Measurements from ENCODE around the gene XYLB.
"Not testable (repeated sequence)": the region's sequence is repeated elsewhere in the genome, so short reads cannot be mapped to it uniquely, and the experiment has no call there.

Gene XYLB

DNA sequence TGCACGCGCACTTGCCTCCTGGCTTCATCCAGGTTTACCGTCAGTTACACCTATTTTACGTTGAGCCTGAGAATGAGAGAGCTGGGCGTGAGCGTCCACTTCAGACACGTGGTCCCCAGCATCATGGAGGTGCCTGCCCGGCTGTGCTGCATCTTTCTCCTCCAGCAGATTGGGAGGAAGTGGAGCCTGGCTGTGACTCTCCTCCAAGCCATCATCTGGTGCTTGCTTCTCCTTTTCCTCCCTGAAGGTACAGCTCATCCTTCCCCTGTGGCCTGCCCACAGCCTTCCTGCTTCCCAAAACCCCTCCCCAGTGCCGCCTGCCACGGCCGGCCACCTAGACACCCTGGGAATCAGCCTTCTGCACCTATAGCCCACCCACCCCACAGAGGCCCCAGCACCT is 32.9 kb upstream of the XYLB start:
- 86% methylated on average over 11 of the region's 11 CpGs for WGBS
- H3K27me3 ChIP-seq (ENCODE audit: insufficient read depth, low read length), result no peaks in the 10 kb centered on the region

DNA sequence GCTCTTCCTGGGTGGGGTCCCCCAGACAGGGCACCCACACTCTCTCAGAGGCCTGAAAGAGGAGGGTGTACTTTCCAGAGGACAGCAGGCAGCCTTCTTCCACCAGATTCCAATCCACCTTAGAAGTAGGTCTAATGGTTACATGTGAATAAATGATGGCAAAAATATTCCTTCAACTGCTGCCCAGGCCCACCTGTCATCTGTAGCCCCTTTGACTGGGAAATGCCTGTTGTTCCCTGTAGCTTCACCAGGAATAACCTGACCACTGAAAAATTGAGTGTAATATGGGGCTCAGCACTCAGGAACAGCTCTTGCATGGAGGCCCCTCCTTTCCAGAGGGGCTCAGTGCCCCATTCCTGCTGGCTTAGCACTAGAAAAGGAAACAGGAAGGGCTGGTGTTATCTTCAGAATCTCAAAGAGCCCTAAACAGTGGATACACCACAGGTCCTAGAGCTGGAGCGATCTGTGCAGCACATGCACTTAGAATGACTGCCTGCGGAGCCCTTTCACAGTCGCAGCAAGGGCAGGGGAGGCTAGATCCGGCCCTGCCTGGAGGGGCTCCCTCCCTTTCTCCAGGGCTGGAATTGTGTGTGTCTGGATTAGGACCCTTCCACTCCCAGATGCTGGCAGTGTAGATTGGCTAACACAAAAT is 32.3 kb upstream of the XYLB start:
- no peak overlapping the region for H3K4me3 ChIP-seq (ENCODE audit: low read length)
- H3K27me3 ChIP-seq (ENCODE audit: insufficient read depth, low read length), result no peaks in the 10 kb centered on the region
- H3K9ac ChIP-seq (ENCODE audit: low read depth, low read length), result no peak overlapping the region
- H3K27ac ChIP-seq (ENCODE audit: low read depth, low read length), result no peak overlapping the region
- H3K4me1 ChIP-seq (ENCODE audit: insufficient read depth, low read length), result 0 out of 2 replicates have a peak, but pooled peaks cover 6% of the 10 kb centered on the region
- 62% methylated on average over 4 of the region's 4 CpGs for WGBS
- no peaks in the 10 kb centered on the region for H3K36me3 ChIP-seq (ENCODE audit: insufficient read depth, low read length)
- H3K9me3 ChIP-seq (ENCODE audit: insufficient read depth, low read depth, low read length), result no peaks in the 10 kb centered on the region

More for the DNA sequence above, 32.9 kb upstream of the XYLB start:
- Histone ChIP-seq H3K9ac (ENCODE audit: low read depth, low read length) (no peak overlapping the region), H3K36me3 (ENCODE audit: insufficient read depth, low read length) (no peaks in the 10 kb centered on the region), H3K9me3 (ENCODE audit: insufficient read depth, low read depth, low read length) (no peaks in the 10 kb centered on the region), H3K27ac (ENCODE audit: low read depth, low read length) (no peak overlapping the region), H3K4me1 (ENCODE audit: insufficient read depth, low read length) (0 out of 2 replicates have a peak, but pooled peaks cover 6% of the 10 kb centered on the region), H3K4me3 (ENCODE audit: low read length) (no peak overlapping the region)

DNA sequence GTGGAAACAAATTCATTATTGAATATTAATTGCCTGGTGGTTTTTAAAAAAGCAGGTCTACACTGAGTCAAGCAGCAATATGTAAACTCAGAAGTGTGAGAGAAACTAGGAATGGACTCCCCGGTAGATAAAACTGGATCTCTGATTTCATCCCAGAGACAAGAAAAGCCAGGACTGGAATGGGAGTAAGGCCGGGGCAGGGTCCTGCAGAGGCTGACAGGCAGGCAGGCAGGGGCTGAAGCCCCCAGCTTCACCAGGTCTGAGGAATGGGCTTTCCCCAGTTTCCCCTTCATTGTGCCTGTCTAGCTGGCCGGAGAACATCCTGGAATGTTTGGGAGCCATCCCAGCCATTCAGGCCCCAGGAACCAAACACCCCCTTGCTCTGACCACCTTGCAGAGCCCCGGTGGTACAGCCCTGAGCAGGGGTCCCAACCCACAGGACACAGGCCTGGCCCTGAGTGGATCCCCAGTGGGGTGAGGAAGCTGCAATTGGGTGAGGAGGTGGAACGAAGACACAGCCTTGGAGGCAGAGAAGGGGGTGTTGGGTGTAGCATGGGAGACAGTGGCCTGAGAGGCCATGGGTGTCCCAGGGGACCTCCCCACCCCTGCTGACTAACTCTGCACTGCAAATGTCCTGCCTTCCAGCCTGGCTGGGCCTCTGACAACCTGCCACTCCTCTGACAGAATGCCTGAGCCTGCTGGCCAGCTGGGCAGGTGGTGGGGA is 31.7 kb upstream of the XYLB start:
- Histone ChIP-seq H3K9ac (ENCODE audit: low read depth, low read length) (no peak overlapping the region), H3K4me1 (ENCODE audit: insufficient read depth, low read length) (0 out of 2 replicates have a peak, but pooled peaks cover 6% of the 10 kb centered on the region), H3K27me3 (ENCODE audit: insufficient read depth, low read length) (no peaks in the 10 kb centered on the region), H3K36me3 (ENCODE audit: insufficient read depth, low read length) (no peaks in the 10 kb centered on the region), H3K4me3 (ENCODE audit: low read length) (no peak overlapping the region), H3K9me3 (ENCODE audit: insufficient read depth, low read depth, low read length) (no peaks in the 10 kb centered on the region), H3K27ac (ENCODE audit: low read depth, low read length) (no peak overlapping the region)
- 78% methylated on average over 5 of the region's 5 CpGs for WGBS

DNA sequence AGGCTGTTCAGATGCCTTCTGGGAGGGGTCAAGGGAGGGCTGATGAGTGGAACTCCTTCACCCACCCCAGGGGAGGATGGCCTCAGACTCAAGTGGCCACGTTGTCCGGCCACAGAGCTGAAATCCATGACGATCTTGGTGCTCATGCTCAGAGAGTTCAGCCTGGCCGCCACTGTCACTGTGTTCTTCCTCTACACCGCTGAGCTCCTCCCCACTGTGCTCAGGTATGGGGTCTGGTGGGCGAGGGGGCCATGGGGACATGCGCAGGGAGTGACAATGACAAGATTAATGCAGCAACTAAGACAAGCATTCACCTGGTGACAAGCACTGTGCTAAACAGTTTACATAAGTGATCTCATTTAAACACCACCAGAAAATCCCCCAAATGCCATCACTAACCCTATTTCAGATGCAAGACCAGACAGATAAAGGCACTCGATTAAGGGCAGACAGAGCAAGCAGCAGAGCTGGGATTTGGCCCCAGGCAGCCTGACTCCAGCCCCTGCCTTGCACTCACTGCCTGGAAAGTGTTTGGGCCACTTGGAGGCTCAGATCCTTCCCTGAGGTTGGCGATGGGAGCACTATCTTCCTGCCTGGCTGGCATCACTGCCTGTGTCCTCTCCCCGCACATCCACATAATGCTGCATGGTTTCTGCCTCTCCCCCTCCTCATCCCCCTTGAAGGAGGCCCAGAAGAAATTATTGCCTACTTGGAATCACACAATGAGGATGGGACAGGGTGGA is 30.9 kb upstream of the XYLB start:
- Histone ChIP-seq H3K4me3 (ENCODE audit: low read length) (no peak overlapping the region), H3K27ac (ENCODE audit: low read depth, low read length) (no peak overlapping the region), H3K9ac (ENCODE audit: low read depth, low read length) (no peak overlapping the region), H3K9me3 (ENCODE audit: insufficient read depth, low read depth, low read length) (no peaks in the 10 kb centered on the region), H3K36me3 (ENCODE audit: insufficient read depth, low read length) (no peaks in the 10 kb centered on the region), H3K4me1 (ENCODE audit: insufficient read depth, low read length) (0 out of 2 replicates have a peak, but pooled peaks cover 6% of the 10 kb centered on the region), H3K27me3 (ENCODE audit: insufficient read depth, low read length) (no peaks in the 10 kb centered on the region)
- 87% methylated on average over 10 of the region's 10 CpGs for WGBS

DNA sequence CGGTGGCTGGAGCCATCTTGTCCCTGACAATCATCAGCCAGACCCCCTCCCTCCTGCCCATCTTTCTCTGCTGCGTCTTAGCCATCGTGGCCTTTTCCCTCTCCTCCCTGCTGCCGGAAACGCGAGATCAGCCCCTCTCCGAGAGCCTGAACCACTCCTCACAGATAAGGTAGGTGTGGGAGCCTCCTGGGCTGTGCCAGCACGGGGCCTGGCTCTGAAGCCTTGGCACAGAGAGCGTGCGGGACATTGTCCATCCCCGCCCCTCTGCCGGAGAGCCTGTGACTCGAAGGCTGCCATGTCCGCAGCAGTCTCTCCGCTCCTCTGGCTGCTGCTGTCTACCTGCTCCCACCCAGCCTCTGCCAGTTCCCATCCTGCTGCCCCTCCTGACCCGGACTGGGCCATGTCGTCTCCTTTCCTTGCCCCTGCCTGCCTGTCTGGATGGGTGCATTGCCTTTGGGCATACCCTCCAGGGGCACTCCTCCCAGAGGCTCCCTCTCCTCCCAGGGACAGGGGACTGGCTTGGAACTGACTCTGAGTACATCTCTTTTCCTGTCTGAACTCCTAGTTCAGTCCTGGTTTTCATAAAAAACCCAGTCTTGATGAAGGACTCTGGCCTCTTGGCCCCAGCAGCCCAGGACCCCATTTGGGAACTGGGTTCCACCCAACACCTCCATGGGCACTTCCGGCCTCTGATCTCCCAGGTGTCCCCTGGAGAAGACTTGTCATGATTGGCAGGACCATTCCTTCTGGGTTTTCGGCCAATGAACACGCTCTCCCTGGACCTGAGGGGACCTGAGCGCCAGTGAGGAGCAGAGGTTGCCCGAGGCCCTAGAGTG is 30.0 kb upstream of the XYLB start:
- no peaks in the 10 kb centered on the region for H3K36me3 ChIP-seq (ENCODE audit: insufficient read depth, low read length)
- no peaks in the 10 kb centered on the region for H3K9me3 ChIP-seq (ENCODE audit: insufficient read depth, low read depth, low read length)
- H3K27me3 ChIP-seq (ENCODE audit: insufficient read depth, low read length), result no peaks in the 10 kb centered on the region
- H3K4me1 ChIP-seq (ENCODE audit: insufficient read depth, low read length), result 0 out of 2 replicates have a peak, but pooled peaks cover 6% of the 10 kb centered on the region
- no peak overlapping the region for H3K9ac ChIP-seq (ENCODE audit: low read depth, low read length)
- 90% methylated on average over 22 of the region's 22 CpGs for WGBS
- H3K27ac ChIP-seq (ENCODE audit: low read depth, low read length), result no peak overlapping the region
- H3K4me3 ChIP-seq (ENCODE audit: low read length), result no peak overlapping the region

DNA sequence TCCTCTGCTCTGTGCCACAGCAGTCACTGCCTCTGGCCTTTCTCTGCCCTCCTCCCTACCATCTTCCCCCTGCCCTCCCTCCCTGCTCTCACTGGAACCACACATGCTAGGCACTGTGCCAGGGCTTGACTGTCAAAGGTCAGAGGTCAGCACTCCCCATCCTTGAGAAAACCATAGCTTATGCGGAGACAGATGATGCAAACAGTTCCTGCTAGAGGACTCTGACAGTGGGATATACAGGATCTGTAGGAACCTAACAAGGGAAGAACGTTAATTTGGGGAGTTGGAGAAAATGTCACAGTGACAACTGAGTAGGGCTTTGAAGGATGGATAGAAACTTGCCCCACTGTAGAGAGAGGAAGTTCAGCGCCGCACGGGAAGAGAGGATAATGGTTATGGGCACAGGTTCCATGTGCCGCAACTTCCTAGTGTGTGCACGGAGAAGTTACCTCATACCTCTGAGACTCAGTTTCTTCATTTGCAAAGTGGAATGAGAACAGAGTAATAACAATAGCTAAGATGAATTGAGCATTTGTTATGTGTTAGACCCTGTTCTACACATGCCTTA is 29.3 kb upstream of the XYLB start:
- Histone ChIP-seq H3K27me3 (ENCODE audit: insufficient read depth, low read length) (no peaks in the 10 kb centered on the region), H3K27ac (ENCODE audit: low read depth, low read length) (no peak overlapping the region), H3K4me1 (ENCODE audit: insufficient read depth, low read length) (0 out of 2 replicates have a peak, but pooled peaks cover 6% of the 10 kb centered on the region), H3K9me3 (ENCODE audit: insufficient read depth, low read depth, low read length) (no peaks in the 10 kb centered on the region), H3K36me3 (ENCODE audit: insufficient read depth, low read length) (no peaks in the 10 kb centered on the region), H3K9ac (ENCODE audit: low read depth, low read length) (no peak overlapping the region), H3K4me3 (ENCODE audit: low read length) (no peak overlapping the region)
- WGBS, result 93% methylated on average over 7 of the region's 7 CpGs

DNA sequence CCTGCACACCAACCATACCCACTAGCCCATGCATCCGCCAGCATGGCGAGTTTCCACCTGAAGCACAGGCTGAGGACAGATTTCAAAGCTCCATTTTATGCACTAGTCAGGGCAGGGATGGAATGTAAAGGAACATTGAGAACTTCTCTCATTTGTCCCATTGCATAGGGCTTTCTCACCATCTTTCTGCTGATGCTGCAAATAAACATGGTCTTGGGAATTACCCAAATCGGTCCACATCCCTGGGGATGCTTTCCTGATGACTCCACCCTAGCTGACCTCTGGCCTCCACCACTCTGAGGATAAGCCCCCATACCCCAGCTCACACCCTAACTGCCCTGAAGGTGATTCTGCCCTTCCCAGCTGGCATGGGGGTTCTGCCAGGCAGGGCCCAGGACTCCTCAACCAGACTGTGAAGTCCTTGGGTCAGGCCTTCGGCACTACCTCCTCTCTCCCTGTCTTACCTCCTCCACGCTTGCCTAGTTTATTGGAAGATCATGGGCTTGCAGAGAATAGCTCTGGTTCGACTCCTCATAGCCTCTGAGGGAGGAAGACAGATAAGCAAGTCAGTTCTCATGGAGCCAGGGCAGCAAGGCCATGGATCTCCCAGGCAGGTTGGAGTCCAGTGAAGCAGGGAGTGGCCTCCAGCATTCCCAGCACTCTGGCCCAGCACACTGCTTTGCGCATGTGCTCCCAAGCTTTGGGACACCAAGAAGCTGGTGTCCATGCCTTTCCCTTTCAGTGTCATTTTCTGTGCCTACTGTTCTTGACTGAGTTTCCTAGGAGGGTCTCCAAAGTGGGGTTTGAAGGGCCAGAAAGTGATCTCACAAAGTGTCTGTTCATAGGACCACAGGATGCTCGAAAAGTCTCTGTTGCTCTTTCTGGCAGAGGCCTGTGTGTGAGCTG is 27.6 kb upstream of the XYLB start:
- WGBS, result 94% methylated on average over 8 of the region's 8 CpGs
- Histone ChIP-seq H3K4me1 (ENCODE audit: insufficient read depth, low read length) (0 out of 2 replicates have a peak, but pooled peaks cover 6% of the 10 kb centered on the region), H3K27me3 (ENCODE audit: insufficient read depth, low read length) (no peaks in the 10 kb centered on the region), H3K36me3 (ENCODE audit: insufficient read depth, low read length) (no peaks in the 10 kb centered on the region), H3K4me3 (ENCODE audit: low read length) (no peak overlapping the region), H3K9ac (ENCODE audit: low read depth, low read length) (no peak overlapping the region), H3K27ac (ENCODE audit: low read depth, low read length) (no peak overlapping the region), H3K9me3 (ENCODE audit: insufficient read depth, low read depth, low read length) (no peaks in the 10 kb centered on the region)

DNA sequence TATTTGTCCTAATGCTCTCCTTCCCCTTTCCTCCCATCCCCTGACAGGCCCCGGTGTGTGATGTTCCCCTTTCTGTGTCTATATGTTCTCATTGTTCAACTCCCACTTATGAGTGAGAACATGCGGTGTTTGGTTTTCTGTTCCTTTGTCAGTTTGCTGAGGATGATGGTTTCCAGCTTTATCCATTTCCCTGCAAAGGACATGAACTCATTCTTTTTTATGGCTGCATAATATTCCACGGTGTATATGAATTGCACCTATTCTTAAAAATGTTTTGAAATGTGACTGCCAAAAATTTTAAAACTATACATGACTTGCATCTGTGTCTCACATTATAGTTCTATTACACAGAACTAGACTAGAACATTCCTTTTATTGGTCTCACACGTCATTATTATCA is 25.9 kb upstream of the XYLB start:
- not testable (repeated sequence) for H3K4me1 ChIP-seq (ENCODE audit: insufficient read depth, low read length); H3K9ac ChIP-seq (ENCODE audit: low read depth, low read length); H3K27ac ChIP-seq (ENCODE audit: low read depth, low read length); H3K27me3 ChIP-seq (ENCODE audit: insufficient read depth, low read length); H3K36me3 ChIP-seq (ENCODE audit: insufficient read depth, low read length); H3K4me3 ChIP-seq (ENCODE audit: low read length); H3K9me3 ChIP-seq (ENCODE audit: insufficient read depth, low read depth, low read length)
- 95% methylated on average over 3 of the region's 4 CpGs for WGBS

DNA sequence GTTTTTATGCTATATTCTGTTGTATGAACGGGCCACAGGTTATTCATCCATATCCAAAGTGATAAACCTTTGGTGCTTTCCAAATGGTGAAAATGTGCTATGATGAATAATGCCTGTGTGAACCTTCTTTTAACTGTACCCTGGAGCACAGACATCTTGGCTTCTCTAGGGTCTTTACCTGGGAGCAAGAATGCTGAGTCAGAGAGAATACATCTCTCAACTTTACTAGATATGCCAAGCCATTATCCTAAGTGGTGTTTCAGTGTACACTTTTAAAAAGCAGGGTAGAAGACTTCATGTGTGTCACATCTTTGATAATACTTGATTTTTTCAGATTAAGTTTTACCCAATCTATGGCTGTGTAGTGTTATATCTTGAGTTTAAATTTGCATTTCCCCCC is 23.5 kb upstream of the XYLB start:
- Histone ChIP-seq H3K27me3 (ENCODE audit: insufficient read depth, low read length) (no peaks in the 10 kb centered on the region), H3K27ac (ENCODE audit: low read depth, low read length) (no peak overlapping the region), H3K9ac (ENCODE audit: low read depth, low read length) (no peak overlapping the region), H3K4me3 (ENCODE audit: low read length) (no peak overlapping the region), H3K4me1 (ENCODE audit: insufficient read depth, low read length) (no peaks in the 10 kb centered on the region), H3K36me3 (ENCODE audit: insufficient read depth, low read length) (no peaks in the 10 kb centered on the region), H3K9me3 (ENCODE audit: insufficient read depth, low read depth, low read length) (no peaks in the 10 kb centered on the region; the same call in 1 of the 2 replicates)
- 100% methylated on average over 1 of the region's 1 CpG for WGBS

DNA sequence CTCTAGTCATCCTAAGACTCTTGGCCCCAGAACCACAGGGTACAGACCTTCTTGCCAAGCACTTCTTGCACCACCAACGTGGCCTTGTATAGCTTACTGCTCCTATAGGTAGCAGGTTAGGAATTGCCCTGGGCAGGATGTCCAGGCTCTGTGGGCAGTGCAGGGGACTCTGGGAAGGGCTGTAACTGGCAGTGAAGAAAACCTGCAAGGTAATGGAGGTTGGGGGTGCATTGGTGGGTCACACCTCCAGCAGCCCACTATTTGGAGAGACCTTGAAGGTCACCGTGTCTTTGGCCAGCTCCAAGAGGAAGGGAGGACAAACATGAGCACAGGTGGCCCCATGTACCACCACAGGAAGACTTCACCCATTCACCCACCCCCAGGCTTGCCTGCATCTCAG is 21.3 kb upstream of the XYLB start:
- 93% methylated on average over 2 of the region's 2 CpGs for WGBS
- H3K27ac ChIP-seq (ENCODE audit: low read depth, low read length), result no peak overlapping the region
- H3K9ac ChIP-seq (ENCODE audit: low read depth, low read length), result no peak overlapping the region
- no peak overlapping the region for H3K4me3 ChIP-seq (ENCODE audit: low read length)
- H3K4me1 ChIP-seq (ENCODE audit: insufficient read depth, low read length), result no peaks in the 10 kb centered on the region
- H3K36me3 ChIP-seq (ENCODE audit: insufficient read depth, low read length), result no peaks in the 10 kb centered on the region
- H3K27me3 ChIP-seq (ENCODE audit: insufficient read depth, low read length), result no peaks in the 10 kb centered on the region
- no peaks in the 10 kb centered on the region; the same call in 1 of the 2 replicates for H3K9me3 ChIP-seq (ENCODE audit: insufficient read depth, low read depth, low read length)
